SK-N-SH treated with all-trans-retinoic acid at 6 μM for 48 hours (cell line): ENCODE data around the gene DRAP1.
A peak's percentile ranks its signal among the peaks of the same experiment; 100 is the strongest.

Source experiments
- ATAC-seq: fragments of 200-7000 bp; cut with Tn5 transposase; 3 replicates; pipeline ENCODE4 v1.9.1; 2020; ENCODE audit warnings: mild to moderate bottlenecking, moderate library complexity
- ARNTL ChIP-seq: fragments of 450-650 bp; formaldehyde crosslinking; IDR thresholded peaks from 2 replicates; pipeline ENCODE4 v1.5.0; 2020; ENCODE audit warnings: low read depth, mild to moderate bottlenecking, moderate library complexity, borderline replicate concordance
- BACH2 ChIP-seq: fragments of 250-450 bp; sonication (Bioruptor Pico); IDR thresholded peaks from 2 replicates; pipeline ENCODE4 v1.9.0; 2021; ENCODE audit warnings: mild to moderate bottlenecking, borderline replicate concordance
- CREB5 ChIP-seq: fragments of 250-450 bp; sonication (Bioruptor Pico); IDR thresholded peaks from 2 replicates; pipeline ENCODE4 v1.5.1; 2020; ENCODE audit warnings: low read depth, mild to moderate bottlenecking, moderate library complexity
- CSDC2 ChIP-seq: fragments of 250-450 bp; sonication (Bioruptor Pico); IDR thresholded peaks from 2 replicates; pipeline ENCODE4 v1.5.0; 2020; ENCODE audit warnings: mild to moderate bottlenecking, moderate library complexity
- CSRNP3 ChIP-seq: fragments of 250-450 bp; sonication (Bioruptor Pico); IDR thresholded peaks from 2 replicates; pipeline ENCODE4 v1.5.1; 2021; ENCODE audit warnings: mild to moderate bottlenecking, moderate library complexity
- ESRRG ChIP-seq: fragments of 250-450 bp; sonication (Bioruptor Pico); IDR thresholded peaks from 2 replicates; pipeline ENCODE4 v1.6.1; 2021; ENCODE audit warnings: mild to moderate bottlenecking
- GLIS3 ChIP-seq: fragments of 250-450 bp; sonication (Bioruptor Pico); IDR thresholded peaks from 2 replicates; pipeline ENCODE4 v1.5.0; 2020; ENCODE audit warnings: mild to moderate bottlenecking, moderate library complexity
- OSR1 ChIP-seq: fragments of 250-450 bp; sonication (Bioruptor Pico); IDR thresholded peaks from 2 replicates; pipeline ENCODE4 v1.8.0; 2022; ENCODE audit warnings: moderate library complexity, mild to moderate bottlenecking, inconsistent platforms
- PATZ1 ChIP-seq: fragments of 250-450 bp; sonication (Bioruptor Pico); IDR thresholded peaks from 2 replicates; pipeline ENCODE4 v1.8.0; 2020; ENCODE audit warnings: mild to moderate bottlenecking, moderate library complexity, borderline replicate concordance
- RARB ChIP-seq: fragments of 250-450 bp; sonication (Bioruptor Pico); IDR thresholded peaks from 2 replicates; pipeline ENCODE4 v1.8.0; 2021; ENCODE audit warnings: mild to moderate bottlenecking, moderate library complexity
- TOX ChIP-seq: fragments of 250-450 bp; sonication (Bioruptor Pico); IDR thresholded peaks from 2 replicates; pipeline ENCODE4 v1.8.0; 2021; ENCODE audit warnings: mild to moderate bottlenecking, moderate library complexity, borderline replicate concordance
- TSHZ2 ChIP-seq: fragments of 250-450 bp; sonication (Bioruptor Pico); IDR thresholded peaks from 2 replicates; pipeline ENCODE4 v1.5.0; 2020; ENCODE audit warnings: mild to moderate bottlenecking, moderate library complexity
- ZC3H10 ChIP-seq: fragments of 250-450 bp; sonication (Bioruptor Pico); IDR thresholded peaks from 2 replicates; pipeline ENCODE4 v1.5.1; 2021; ENCODE audit warnings: mild to moderate bottlenecking, moderate library complexity
- ZFP3 ChIP-seq: fragments of 250-450 bp; sonication (Bioruptor Pico); IDR thresholded peaks from 2 replicates; pipeline ENCODE4 v1.5.0; 2020; ENCODE audit warnings: mild to moderate bottlenecking, moderate library complexity
- ZFP30 ChIP-seq: fragments of 450-650 bp; formaldehyde crosslinking; IDR thresholded peaks from 2 replicates; pipeline ENCODE4 v1.5.0; 2022; ENCODE audit warnings: mild to moderate bottlenecking, moderate library complexity
- ZNF565 ChIP-seq: fragments of 450-650 bp; formaldehyde crosslinking; conservative IDR thresholded peaks from 2 replicates; pipeline ENCODE4 v1.5.0; 2020; ENCODE audit warnings: low read depth, mild to moderate bottlenecking, moderate library complexity
- ZNF70 ChIP-seq: fragments of 450-650 bp; formaldehyde crosslinking; IDR thresholded peaks from 2 replicates; pipeline ENCODE4 v1.5.0; 2020; ENCODE audit warnings: mild to moderate bottlenecking, moderate library complexity

Gene DRAP1

GRCh38 chr11:65897020-65897471 lies 22.2 kb upstream of the DRAP1 start:
- TF ChIP-seq ARNTL (no peak), ZFP3 (CRISPR knock-in tag) (no peak)

GRCh38 chr11:65898656-65899355 lies 20.4 kb upstream of the DRAP1 start:
- ATAC-seq = no peak
- TF ChIP-seq OSR1 (no peak), RARB (CRISPR knock-in tag) (no peak), CREB5 (no peak), PATZ1 (CRISPR knock-in tag) (no peak), GLIS3 (CRISPR knock-in tag) (no peak), CSRNP3 (CRISPR knock-in tag) (no peak), BACH2 (CRISPR knock-in tag) (no peak)
- TF ChIP-seq, all 23 proteins: peak for 0

More at GRCh38 chr11:65897020-65897471, 22.2 kb upstream of the DRAP1 start:
- ATAC-seq = no peak

GRCh38 chr11:65899356-65900124 lies 19.7 kb upstream of the DRAP1 start:
- TF ChIP-seq PATZ1 (CRISPR knock-in tag) (peak; percentile 63; the same call in 1 of the 2 replicates), BACH2 (CRISPR knock-in tag) (no peak)
- peak; percentile 59 for ATAC-seq

GRCh38 chr11:65900125-65900898 lies 18.9 kb upstream of the DRAP1 start, which contains the start of gene FOSL1:
FOSL1 (minus strand) TSS chr11:65900388; CDS start chr11:65900339, 49 bp downstream.
- peak; percentile 80 for ATAC-seq
- no peak for TF ChIP-seq ZNF70 (CRISPR knock-in tag)

- no peak for ATAC-seq
- TF ChIP-seq GLIS3 (CRISPR knock-in tag) (no peak), CSRNP3 (CRISPR knock-in tag) (no peak), ZNF565 (no peak), ZC3H10 (CRISPR knock-in tag) (no peak), TSHZ2 (CRISPR knock-in tag) (no peak), CREB5 (no peak), TOX (CRISPR knock-in tag) (no peak), ZFP30 (CRISPR knock-in tag) (no peak), ESRRG (no peak), CSDC2 (CRISPR knock-in tag) (no peak)
Measured at GRCh38 chr11:65900899-65901180, 18.4 kb upstream of the DRAP1 start.
